ENCODE results near the gene LCLAT1. TPM values are rescaled to one million over a fixed set of nuclear protein-coding genes. Genes with fewer than 3 reads are reported as not detected.

Gene LCLAT1
- total and polyA plus RNA-seq, 2 of the 4 experiments (the other 2 are of a cell fraction), result 7.5 to 11.5 TPM

- ChIA-PET POLR2A (ENCODE audit: unreplicated experiment) (no interaction called here), CTCF (interaction anchor here (0.6 to 1.0 kb wide), 2 partner anchors 11 to 28 kb away, joined by 3 to 5 read pairs; no protein-coding TSS in a partner anchor)
- H3K4me3 ChIP-seq (ENCODE audit: insufficient read depth, low read depth, low read length), result no peak overlapping the region
- peak overlapping the region; percentile 25; the same call in 1 of the 2 replicates for H4K5ac ChIP-seq (ENCODE audit: low read depth, low read length)
- no peak overlapping the region for H2AFZ ChIP-seq (replicated peaks; ENCODE audit: low read length, poor library complexity)
- ATAC-seq (ENCODE audit: low read depth) (peak; percentile 54), DNase-seq (no peak)
- H3K4ac ChIP-seq (ENCODE audit: low read depth, low read length), result no peak overlapping the region
- no peak overlapping the region for H2BK15ac ChIP-seq (ENCODE audit: low read depth, low read length)
- no peak overlapping the region for H4K91ac ChIP-seq (ENCODE audit: insufficient read depth, low read depth, low read length)
- no peak overlapping the region; the same call in 1 of the 2 replicates for H3K14ac ChIP-seq (replicated peaks; ENCODE audit: low read depth, low read length)
- no peak overlapping the region; the same call in 1 of the 2 replicates for H3K9ac ChIP-seq (ENCODE audit: low read depth, low read length)
- H2AK5ac ChIP-seq (ENCODE audit: low read depth, low read length), result peak overlapping the region; percentile 33; the same call in 1 of the 2 replicates
- 0 out of 2 replicates have a peak, but pooled peaks cover 5% of the 10 kb centered on the region for H3K9me1 ChIP-seq (ENCODE audit: insufficient read depth, low read length)
- H3K4me1 ChIP-seq (ENCODE audit: control insufficient read depth, insufficient read depth, low read length), result peaks cover 7% of the 10 kb centered on the region
- H3K9me3 ChIP-seq (ENCODE audit: control insufficient read depth, insufficient read depth, low read length), result peaks cover 4% of the 10 kb centered on the region
- H3K27me3 ChIP-seq (ENCODE audit: control insufficient read depth, insufficient read depth, low read length), result no peaks in the 10 kb centered on the region
- peaks cover 4% of the 10 kb centered on the region; the same call in 1 of the 2 replicates for H3K36me3 ChIP-seq (ENCODE audit: control insufficient read depth, insufficient read depth, low read length)
- no peaks in the 10 kb centered on the region for H4K20me1 ChIP-seq (ENCODE audit: insufficient read depth, low read length)
- no peak overlapping the region for H2BK5ac ChIP-seq (ENCODE audit: low read depth, low read length, poor library complexity, severe bottlenecking)
- in situ Hi-C loops (cut with MboI; ENCODE audit: low sequenced_read_pairs), result no loop called here
- TF ChIP-seq SMC3 (IDR thresholded peaks at IDR 0.05; ENCODE audit: low read depth, low read length) (no peak), NFE2L2 (IDR thresholded peaks at IDR 0.05; ENCODE audit: low read depth, low read length) (no peak), CTCF (conservative IDR thresholded peaks at IDR 0.05; ENCODE audit: low read depth, low read length) (peak; percentile 19; the same call in 1 of the 2 replicates), BHLHE40 (IDR thresholded peaks at IDR 0.05; ENCODE audit: low read depth, low read length) (no peak), POLR2A (IDR thresholded peaks at IDR 0.05; ENCODE audit: low read depth, low read length) (no peak), RFX5 (IDR thresholded peaks at IDR 0.05; ENCODE audit: low read depth, low read length) (no peak)
- no peak overlapping the region for H4K8ac ChIP-seq (ENCODE audit: low read depth in 2 of 2, low read length in 2 of 2)
- no peak overlapping the region for H3K23ac ChIP-seq (ENCODE audit: low read depth, low read length)
- intact Hi-C loops (cut with micrococcal nuclease), result no loop called here
- H3K79me1 ChIP-seq (ENCODE audit: low read depth in 1 of 2, low read length in 2 of 2), result peaks cover 20 to 22% of the 10 kb centered on the region in 2 experiments
- no peak overlapping the region for H2BK120ac ChIP-seq (ENCODE audit: low read depth, low read length)
- H2BK20ac ChIP-seq (ENCODE audit: low read depth, low read length), result no peak overlapping the region
- H3K4me2 ChIP-seq (ENCODE audit: low read depth, low read length), result no peak overlapping the region
- no TSS peak for BruUV-seq (replicated peaks)
- peak overlapping the region; percentile 20; the same call in 1 of the 2 replicates for H3K18ac ChIP-seq (ENCODE audit: low read depth, low read length)
- H3K27ac ChIP-seq (ENCODE audit: insufficient read depth, low read length), result no peak overlapping the region; the same call in 1 of the 2 replicates
- no peak overlapping the region for H2AK9ac ChIP-seq (replicated peaks; ENCODE audit: low read depth, low read length, poor library complexity)
- dilution Hi-C loops (cut with HindIII; ENCODE audit: low sequenced_read_pairs, unreplicated experiment), result no loop called here
- no peak overlapping the region for H3K56ac ChIP-seq (ENCODE audit: extremely low read depth, insufficient read depth, low read length)
- no CpG with 5 or more reads among the region's 2 CpGs for WGBS, 2 experiments (ENCODE audit: extremely low coverage in 2 of 2, insufficient read length in 1 of 2)
Observed at GRCh38 chr2:30503007-30503694, 56.1 kb downstream of the LCLAT1 start.
